AG10803 (cell line): ENCODE results near the gene SH3D19.
"Not testable (repeated sequence)": the region's sequence is repeated elsewhere in the genome, so short reads cannot be mapped to it uniquely, and the experiment has no call there.

Source experiments
- DNase-seq: peaks from one replicate; pipeline ENCODE4 v3.0.0; 2010; ENCODE audit warnings: low read depth
- H3K4me3 ChIP-seq: 2 replicates; pipeline ENCODE4 v1.5.1; 2011; ENCODE audit warnings: mild to moderate bottlenecking, low read length, control low read depth
- CTCF ChIP-seq: conservative IDR thresholded peaks from 2 replicates; pipeline ENCODE4 v1.5.1; 2011; ENCODE audit warnings: mild to moderate bottlenecking, low read length, control low read depth, inconsistent platforms

The SH3D19 gene

GRCh38 chr4:151276787-151277562 is 48.4 kb downstream of the SH3D19 start, which contains the start of gene PRSS48:
Gene PRSS48 (plus strand): TSS chr4:151277161. CDS start chr4:151277173, 12 bp downstream.
- H3K4me3 ChIP-seq: no peak within 1 kb of the TSS
- DNase-seq: peak; percentile 38
- TF ChIP-seq CTCF: peak; percentile 76

- DNase-seq, H3K4me3 ChIP-seq: not testable (repeated sequence)
Measured at GRCh38 chr4:151268905-151269304, 56.5 kb downstream of the SH3D19 start.

GRCh38 chr4:151267822-151268535 is 57.4 kb downstream of the SH3D19 start:
- DNase-seq: no peak
- TF ChIP-seq CTCF: no peak

GRCh38 chr4:151267104-151267503 is 58.3 kb downstream of the SH3D19 start:
- no peak for DNase-seq
- no peak overlapping the region for H3K4me3 ChIP-seq
- no peak for TF ChIP-seq CTCF

More at GRCh38 chr4:151267822-151268535, 57.4 kb downstream of the SH3D19 start:
- H3K4me3 ChIP-seq: no peak overlapping the region

GRCh38 chr4:151266497-151266896 is 58.9 kb downstream of the SH3D19 start:
- DNase-seq: peak; percentile 11
- no peak overlapping the region for H3K4me3 ChIP-seq
- no peak for TF ChIP-seq CTCF

GRCh38 chr4:151263455-151263854 is 62.0 kb downstream of the SH3D19 start:
- no peak overlapping the region for H3K4me3 ChIP-seq
- DNase-seq: peak; percentile 8
- TF ChIP-seq CTCF: no peak

- H3K4me3 ChIP-seq: no peak overlapping the region
- no peak for TF ChIP-seq CTCF
- peak; percentile 6 for DNase-seq
Measured at GRCh38 chr4:151260526-151260925, 64.9 kb downstream of the SH3D19 start.
